Skeletal muscle tissue (tissue), 4 donors: ENCODE data around the gene LRRC55. TPM values are rescaled to one million over a fixed set of nuclear protein-coding genes. Genes with fewer than 3 reads are reported as not detected.
"Not testable (repeated sequence)": the region's sequence is repeated elsewhere in the genome, so short reads cannot be mapped to it uniquely, and the experiment has no call there.

Source experiments
- H3K27ac ChIP-seq: one replicate; pipeline ENCODE4 v1.7.0; 2013; ENCODE audit warnings: mild to moderate bottlenecking, low read depth, low read length, inconsistent platforms
- H3K27me3 ChIP-seq, 3 donors: one replicate each; pipeline ENCODE4 v1.7.0; 2013; ENCODE audit warnings: low read length in 3 of 3; ENCODE audit not compliant: control insufficient read depth in 3 of 3, insufficient read depth in 3 of 3
- H3K36me3 ChIP-seq, 3 donors: one replicate each; pipeline ENCODE4 v1.7.0; 2013; ENCODE audit warnings: low read length in 3 of 3; ENCODE audit not compliant: control insufficient read depth in 3 of 3, insufficient read depth in 3 of 3
- H3K4me1 ChIP-seq, 3 donors: one replicate each; pipeline ENCODE4 v1.7.0; 2013; ENCODE audit warnings: low read length in 3 of 3, mild to moderate bottlenecking in 3 of 3; ENCODE audit not compliant: control insufficient read depth in 3 of 3, insufficient read depth in 3 of 3
- H3K4me3 ChIP-seq, 3 donors: one replicate each; pipeline ENCODE4 v1.7.0; 2013; ENCODE audit warnings: low read length in 3 of 3
- H3K9ac ChIP-seq, 3 donors: one replicate each; pipeline ENCODE4 v1.7.0; 2013; ENCODE audit warnings: low read length in 3 of 3, mild to moderate bottlenecking in 3 of 3, moderate library complexity in 2 of 3, low read depth in 1 of 3
- H3K9me3 ChIP-seq, 3 donors: one replicate each; pipeline ENCODE4 v1.7.0; 2013; ENCODE audit warnings: low read length in 3 of 3; ENCODE audit not compliant: control insufficient read depth in 3 of 3
- total RNA-seq: library from RNA; depleted of rRNA; stranded (reverse); fragments of >200 nt; gene quantifications from one replicate; pipeline ENCODE4 v1.2.3, GENCODE V29; 2014
- donor health status: Osteomylitis.

LRRC55 gene
- total RNA-seq, 1 donor from 2014 or later, result under 0.01 TPM

- H3K4me3 ChIP-seq, result no peak overlapping the region
- H3K27me3 ChIP-seq, result peaks cover 0 to 3% (median 0%) of the 10 kb centered on the region in 3 donors
- no peak overlapping the region for H3K9ac ChIP-seq
- no peak overlapping the region for H3K27ac ChIP-seq
- H3K9me3 ChIP-seq, result no peaks in the 10 kb centered on the region
- no peaks in the 10 kb centered on the region for H3K36me3 ChIP-seq
- H3K4me1 ChIP-seq, result peaks cover 0 to 3% (median 0%) of the 10 kb centered on the region in 3 donors
Observed at GRCh38 chr11:57158599-57158998, 23.2 kb upstream of the LRRC55 start.

- peaks cover 0 to 3% (median 0%) of the 10 kb centered on the region in 3 donors for H3K27me3 ChIP-seq
- H3K9ac ChIP-seq, result no peak overlapping the region
- H3K4me3 ChIP-seq, result no peak overlapping the region
- no peaks in the 10 kb centered on the region for H3K36me3 ChIP-seq
- no peaks in the 10 kb centered on the region for H3K9me3 ChIP-seq
- peaks cover 0 to 3% (median 3%) of the 10 kb centered on the region in 3 donors for H3K4me1 ChIP-seq
- H3K27ac ChIP-seq, result no peak overlapping the region
Observed at GRCh38 chr11:57160665-57161064, 21.1 kb upstream of the LRRC55 start.

GRCh38 chr11:57161351-57161750 lies 20.4 kb upstream of the LRRC55 start:
- H3K36me3 ChIP-seq, result no peaks in the 10 kb centered on the region
- no peaks in the 10 kb centered on the region for H3K9me3 ChIP-seq
- peaks cover 0 to 3% (median 3%) of the 10 kb centered on the region in 3 donors for H3K4me1 ChIP-seq
- no peak overlapping the region for H3K4me3 ChIP-seq
- no peak overlapping the region for H3K27ac ChIP-seq
- H3K27me3 ChIP-seq, result peaks cover 0 to 3% (median 0%) of the 10 kb centered on the region in 3 donors
- H3K9ac ChIP-seq, result no peak overlapping the region

GRCh38 chr11:57162179-57162898 lies 19.4 kb upstream of the LRRC55 start:
- no peaks in the 10 kb centered on the region for H3K36me3 ChIP-seq
- H3K27ac ChIP-seq, result no peak overlapping the region
- peaks cover 0 to 3% (median 3%) of the 10 kb centered on the region in 3 donors for H3K4me1 ChIP-seq
- peaks cover 0 to 3% (median 0%) of the 10 kb centered on the region in 3 donors for H3K27me3 ChIP-seq
- H3K4me3 ChIP-seq, result no peak overlapping the region
- no peaks in the 10 kb centered on the region for H3K9me3 ChIP-seq
- no peak overlapping the region for H3K9ac ChIP-seq

GRCh38 chr11:57163160-57163868 lies 18.4 kb upstream of the LRRC55 start:
- Histone ChIP-seq H3K4me1 (peaks cover 0 to 3% (median 3%) of the 10 kb centered on the region in 3 donors), H3K9ac (no peak overlapping the region), H3K27ac (no peak overlapping the region), H3K9me3 (no peaks in the 10 kb centered on the region), H3K36me3 (no peaks in the 10 kb centered on the region), H3K27me3 (peaks cover 0 to 3% (median 0%) of the 10 kb centered on the region in 3 donors), H3K4me3 (no peak overlapping the region)

GRCh38 chr11:57164317-57164716 lies 17.4 kb upstream of the LRRC55 start:
- Histone ChIP-seq H3K36me3 (no peaks in the 10 kb centered on the region), H3K27ac (no peak overlapping the region), H3K4me3 (no peak overlapping the region), H3K4me1 (peaks cover 0 to 3% (median 3%) of the 10 kb centered on the region in 3 donors), H3K27me3 (peaks cover 0 to 3% (median 0%) of the 10 kb centered on the region in 3 donors), H3K9ac (no peak overlapping the region), H3K9me3 (no peaks in the 10 kb centered on the region)

GRCh38 chr11:57167125-57167846 lies 14.5 kb upstream of the LRRC55 start:
- Histone ChIP-seq H3K9ac (no peak overlapping the region), H3K27me3 (peaks cover 0 to 3% (median 2%) of the 10 kb centered on the region in 3 donors), H3K36me3 (no peaks in the 10 kb centered on the region), H3K4me1 (peaks cover 0 to 3% (median 3%) of the 10 kb centered on the region in 3 donors), H3K27ac (no peak overlapping the region), H3K4me3 (no peak overlapping the region), H3K9me3 (no peaks in the 10 kb centered on the region)

- not testable (repeated sequence) for H3K4me1 ChIP-seq, H3K4me3 ChIP-seq, H3K27ac ChIP-seq, H3K9ac ChIP-seq, H3K36me3 ChIP-seq, H3K9me3 ChIP-seq, H3K27me3 ChIP-seq
Observed at GRCh38 chr11:57169732-57170313, 11.9 kb upstream of the LRRC55 start.

GRCh38 chr11:57172031-57172430 lies 9.7 kb upstream of the LRRC55 start:
- Histone ChIP-seq H3K27ac (no peak overlapping the region), H3K36me3 (no peaks in the 10 kb centered on the region), H3K9ac (no peak overlapping the region), H3K4me3 (no peak overlapping the region), H3K4me1 (no peaks in the 10 kb centered on the region), H3K9me3 (no peaks in the 10 kb centered on the region), H3K27me3 (peaks cover 0 to 4% (median 0%) of the 10 kb centered on the region in 3 donors)
